Testis (tissue), 2 donors: ENCODE measurements around the gene MAML2.

Experiments
- CTCF ChIP-seq, 3 experiments: fragments of 450-650 bp in 2 of 3; fragments of 200-600 bp in 1 of 3; sonication (generic) in 1 of 3; IDR thresholded peaks; one replicate each; pipeline ENCODE4 v1.5.1; 2016 to 2019; ENCODE audit warnings: antibody characterized with exemption in 3 of 3, mild to moderate bottlenecking in 2 of 3, moderate library complexity in 1 of 3
- POLR2A ChIP-seq: fragments of 450-650 bp; IDR thresholded peaks from one replicate; pipeline ENCODE4 v1.6.1; 2017; ENCODE audit warnings: antibody characterized with exemption, mild to moderate bottlenecking, moderate library complexity

GRCh38 chr11:96144553-96144952 is 198.4 kb downstream of the MAML2 start:
- TF ChIP-seq CTCF (IDR thresholded peaks at IDR 0.05): no peak
- no peak for TF ChIP-seq POLR2A
